ENCODE measurements around the gene MYMX.

DNA sequence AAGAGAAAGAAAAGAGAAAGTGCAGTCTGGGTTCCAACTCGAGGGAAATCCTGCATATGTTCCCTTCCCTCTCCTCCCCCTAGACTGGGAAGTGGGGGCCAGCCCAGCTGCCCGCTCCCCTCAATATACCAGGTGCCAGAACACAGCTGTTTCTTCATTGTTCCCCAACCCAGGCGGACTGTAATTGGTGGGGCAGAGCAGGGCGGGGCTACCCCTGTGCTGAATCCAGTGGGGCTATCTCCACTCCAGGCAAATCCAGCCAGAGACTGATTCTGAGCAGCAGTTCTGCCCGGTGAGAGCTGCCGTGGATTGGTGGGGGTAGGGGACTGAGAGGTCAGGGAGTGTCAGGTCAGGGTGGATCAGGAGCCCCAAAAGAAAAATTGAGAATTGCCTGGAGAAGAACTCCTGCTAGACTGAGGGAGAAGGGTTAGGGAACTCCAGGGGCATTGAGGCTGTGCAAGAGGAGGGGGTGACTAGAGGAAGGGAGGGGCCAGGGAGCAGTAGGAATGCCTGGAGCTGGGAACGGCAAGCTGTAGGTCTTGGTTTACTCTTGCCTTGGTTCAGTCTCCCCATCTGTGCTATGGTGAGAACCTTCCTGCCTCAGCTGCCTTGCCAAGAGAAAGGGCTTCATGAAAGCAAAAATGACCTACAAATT is at the start of gene MYMX:
- TF ChIP-seq POLR2AphosphoS5 (IDR thresholded peaks at IDR 0.05; ENCODE audit: borderline replicate concordance, low read depth, low read length) = no peak
- no peak for TF ChIP-seq EZH2 (IDR thresholded peaks at IDR 0.05)
